Colonic mucosa (tissue), 4 donors: ENCODE results near the gene DTWD2. TPM values are rescaled to one million over a fixed set of nuclear protein-coding genes. Genes with fewer than 3 reads are reported as not detected.
"Not testable (repeated sequence)": the region's sequence is repeated elsewhere in the genome, so short reads cannot be mapped to it uniquely, and the experiment has no call there.

Experiments
- DNase-seq: peaks from one replicate; pipeline ENCODE4 v3.0.0-alpha.2; 2020
- H3K27ac ChIP-seq: fragments of 200-600 bp; one replicate; pipeline ENCODE4 v1.8.0; 2021
- H3K27me3 ChIP-seq: fragments of 200-600 bp; one replicate; pipeline ENCODE4 v1.8.0; 2021
- H3K36me3 ChIP-seq: fragments of 200-600 bp; one replicate; pipeline ENCODE4 v1.8.0; 2021
- H3K4me1 ChIP-seq: fragments of 200-600 bp; one replicate; pipeline ENCODE4 v1.8.0; 2021; ENCODE audit warnings: mild to moderate bottlenecking
- H3K4me3 ChIP-seq: fragments of 200-600 bp; one replicate; pipeline ENCODE4 v1.8.0; 2021
- H3K9ac ChIP-seq, 2 donors: one replicate each; pipeline ENCODE4 v1.7.0; 2013; ENCODE audit warnings: control low read depth in 2 of 2, low read depth in 2 of 2, low read length in 2 of 2
- H3K9me3 ChIP-seq: fragments of 200-600 bp; one replicate; pipeline ENCODE4 v1.8.0; 2021
- CTCF ChIP-seq: fragments of 200-600 bp; IDR thresholded peaks from one replicate; pipeline ENCODE4 v1.8.0; 2022; ENCODE audit warnings: antibody characterized with exemption, mild to moderate bottlenecking
- intact Hi-C: fragments of 100-400 bp; cut with DNase I; formaldehyde crosslinking; loops from one replicate; pipeline ENCODE4 v1.14.1; 2022
- total RNA-seq, 2 donors: library from RNA; stranded (reverse); fragmentation: NEBNext Ultra II Directional in 1 of 2; extraction: Animal tissue kit (Norgen Biotek cat#: 25700) in 1 of 2; gene quantifications; one replicate each; pipeline ENCODE4 v1.2.1, GENCODE V29; 2021
- donor health status: healthy.
- donor health status: DM: no; HTN: no; CAD: no.
- donor health status: DM: no; HTN: no; CAD: no.

Gene DTWD2
- total RNA-seq, 2 donors from 2014 or later: 7.5 to 11.7 TPM

DNA sequence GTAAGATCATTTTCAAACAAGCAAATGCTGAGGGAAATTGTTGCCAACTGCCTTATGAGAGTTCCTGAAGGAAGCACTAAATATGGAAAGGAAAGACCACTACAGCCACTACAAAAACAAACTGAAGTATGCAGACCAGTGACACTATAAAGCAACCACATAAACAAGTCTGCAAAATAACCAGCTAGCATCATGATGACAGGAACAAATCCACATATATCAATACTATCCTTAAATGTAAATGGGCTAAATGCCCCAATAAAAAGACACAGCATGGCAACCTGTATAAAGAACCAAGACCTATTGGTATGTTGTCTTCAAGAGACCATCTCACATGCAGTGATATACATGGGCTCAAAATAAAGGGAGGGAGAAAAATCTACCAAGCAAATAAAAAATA, 113.2 kb downstream of the DTWD2 start:
- H3K36me3 ChIP-seq: no peaks in the 10 kb centered on the region
- H3K27me3 ChIP-seq: no peaks in the 10 kb centered on the region
- no peak overlapping the region for H3K27ac ChIP-seq
- intact Hi-C loops: no loop called here
- no peak for TF ChIP-seq CTCF
- H3K4me3 ChIP-seq: no peak overlapping the region
- H3K9me3 ChIP-seq: no peaks in the 10 kb centered on the region
- H3K9ac ChIP-seq: no peak overlapping the region
- no peak for DNase-seq
- H3K4me1 ChIP-seq: no peaks in the 10 kb centered on the region

DNA sequence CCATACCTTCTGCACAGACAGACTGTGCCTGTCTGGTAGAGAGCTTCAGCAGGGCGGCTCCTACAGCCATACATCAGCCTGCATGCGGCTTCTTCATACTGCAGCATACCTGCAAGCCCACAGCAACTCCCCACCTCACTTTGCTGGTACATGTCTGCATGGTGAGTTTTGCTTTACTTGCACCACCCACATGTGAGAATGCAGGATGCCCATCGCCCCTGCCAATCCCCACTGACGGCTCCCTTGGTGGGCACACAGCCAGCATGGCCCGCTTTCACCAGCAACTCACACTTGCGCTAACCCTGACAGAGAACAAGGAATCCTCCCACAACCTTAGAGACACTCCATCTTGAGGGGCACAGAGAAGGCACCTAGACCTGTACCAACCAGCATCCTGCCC, 114.9 kb downstream of the DTWD2 start:
- Histone ChIP-seq H3K9me3 (no peaks in the 10 kb centered on the region), H3K4me1 (no peaks in the 10 kb centered on the region), H3K9ac (no peak overlapping the region), H3K36me3 (no peaks in the 10 kb centered on the region), H3K4me3 (no peak overlapping the region), H3K27me3 (no peaks in the 10 kb centered on the region), H3K27ac (no peak overlapping the region)
- TF ChIP-seq CTCF: no peak
- intact Hi-C loops: no loop called here
- no peak for DNase-seq

GRCh38 chr5:118863345-118863744, 125.0 kb downstream of the DTWD2 start:
- TF ChIP-seq CTCF: no peak
- DNase-seq: no peak
- Histone ChIP-seq H3K9ac (no peak overlapping the region), H3K36me3 (no peaks in the 10 kb centered on the region), H3K27me3 (no peaks in the 10 kb centered on the region), H3K9me3 (no peaks in the 10 kb centered on the region), H3K4me3 (no peak overlapping the region), H3K4me1 (no peaks in the 10 kb centered on the region), H3K27ac (no peak overlapping the region)
- intact Hi-C loops: no loop called here

- H3K4me1 ChIP-seq: no peaks in the 10 kb centered on the region
Measured at GRCh38 chr5:118862596-118862995, 125.8 kb downstream of the DTWD2 start.

DNA sequence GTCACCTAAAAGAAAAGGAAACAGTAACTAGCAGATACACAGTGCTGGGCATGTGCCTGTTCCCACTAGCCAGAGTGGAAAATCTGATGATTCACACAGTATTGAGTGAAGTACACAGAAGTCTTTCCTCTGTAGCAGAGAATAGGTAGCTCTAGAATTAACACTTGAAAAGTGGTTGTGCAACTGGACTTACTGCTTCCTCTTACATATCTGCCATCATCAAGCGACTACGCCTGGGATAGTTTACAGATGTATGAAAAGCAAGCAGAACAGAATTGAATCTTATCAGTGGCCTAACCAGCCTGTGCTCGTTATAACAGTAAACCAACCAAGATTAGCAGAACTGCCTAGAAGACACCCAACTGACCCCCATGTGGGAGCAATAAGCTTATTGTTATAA, 130.6 kb downstream of the DTWD2 start:
- no peak for TF ChIP-seq CTCF
- H3K27me3 ChIP-seq: no peaks in the 10 kb centered on the region
- H3K9me3 ChIP-seq: no peaks in the 10 kb centered on the region
- H3K4me3 ChIP-seq: no peak overlapping the region
- H3K4me1 ChIP-seq: no peaks in the 10 kb centered on the region
- H3K36me3 ChIP-seq: no peaks in the 10 kb centered on the region
- intact Hi-C loops: no loop called here
- no peak for DNase-seq
- H3K27ac ChIP-seq: no peak overlapping the region
- H3K9ac ChIP-seq: no peak overlapping the region

More at GRCh38 chr5:118862596-118862995, 125.8 kb downstream of the DTWD2 start:
- Histone ChIP-seq H3K27me3 (no peaks in the 10 kb centered on the region), H3K27ac (no peak overlapping the region), H3K4me3 (no peak overlapping the region), H3K9me3 (no peaks in the 10 kb centered on the region), H3K9ac (no peak overlapping the region), H3K36me3 (no peaks in the 10 kb centered on the region)
- DNase-seq: no peak
- TF ChIP-seq CTCF: no peak
- intact Hi-C loops: no loop called here

- H3K4me1 ChIP-seq: no peaks in the 10 kb centered on the region
- DNase-seq: no peak
- intact Hi-C loops: no loop called here
- H3K27ac ChIP-seq: no peak overlapping the region
- no peaks in the 10 kb centered on the region for H3K9me3 ChIP-seq
- no peaks in the 10 kb centered on the region for H3K27me3 ChIP-seq
- H3K4me3 ChIP-seq: no peak overlapping the region
- no peak overlapping the region for H3K9ac ChIP-seq
- no peak for TF ChIP-seq CTCF
- H3K36me3 ChIP-seq: no peaks in the 10 kb centered on the region
Measured at GRCh38 chr5:118854819-118855218, 133.5 kb downstream of the DTWD2 start.

DNA sequence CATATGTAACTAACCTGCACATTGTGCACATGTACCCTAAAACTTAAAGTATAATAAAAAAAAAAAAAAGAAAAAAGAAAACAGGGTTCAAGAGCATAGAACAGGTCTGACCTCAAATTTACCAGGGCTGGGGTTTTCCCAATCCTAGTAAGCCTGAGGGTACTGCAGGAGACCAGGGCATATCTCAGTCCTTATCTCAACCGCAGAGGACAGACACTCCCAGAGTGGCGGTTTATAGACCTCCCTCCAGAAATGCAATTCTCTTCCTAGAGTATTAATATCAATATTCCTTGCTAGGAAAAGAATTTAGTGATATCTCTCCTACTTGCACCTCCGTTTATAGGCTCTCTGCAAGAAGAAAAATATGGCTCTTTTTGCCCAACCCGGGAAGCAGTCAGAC, 136.6 kb downstream of the DTWD2 start:
- H3K27ac ChIP-seq, H3K4me1 ChIP-seq, H3K9ac ChIP-seq, H3K9me3 ChIP-seq, H3K36me3 ChIP-seq, H3K4me3 ChIP-seq, H3K27me3 ChIP-seq, intact Hi-C loops, DNase-seq: not testable (repeated sequence)

DNA sequence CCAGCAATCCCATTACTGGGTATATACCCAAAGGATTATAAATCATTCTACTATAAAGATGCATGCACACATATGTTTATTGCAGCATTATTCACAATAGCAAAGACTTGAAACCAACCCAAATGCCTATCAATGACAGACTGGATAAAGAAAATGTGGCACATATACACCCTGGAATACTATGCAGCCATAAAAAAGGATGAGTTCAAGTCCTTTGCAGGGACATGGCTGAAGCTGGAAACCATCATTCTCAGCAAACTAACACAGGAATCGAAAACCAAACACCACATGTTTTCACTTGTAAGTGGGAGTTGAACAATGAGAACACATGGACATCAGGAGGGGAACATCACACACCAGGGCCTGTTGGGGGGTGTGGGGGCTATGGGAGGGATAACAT, 138.8 kb downstream of the DTWD2 start:
- intact Hi-C loops, H3K4me1 ChIP-seq, H3K9me3 ChIP-seq, H3K4me3 ChIP-seq, H3K9ac ChIP-seq, H3K27me3 ChIP-seq, H3K36me3 ChIP-seq, DNase-seq, H3K27ac ChIP-seq: not testable (repeated sequence)
